ENCODE results near the gene KCNQ2. TPM values are rescaled to one million over a fixed set of nuclear protein-coding genes. Genes with fewer than 3 reads are reported as not detected.
"Not testable (repeated sequence)": the region's sequence is repeated elsewhere in the genome, so short reads cannot be mapped to it uniquely, and the experiment has no call there.

KCNQ2 gene
- total RNA-seq, 2 experiments from 2014 or later = not detected

DNA sequence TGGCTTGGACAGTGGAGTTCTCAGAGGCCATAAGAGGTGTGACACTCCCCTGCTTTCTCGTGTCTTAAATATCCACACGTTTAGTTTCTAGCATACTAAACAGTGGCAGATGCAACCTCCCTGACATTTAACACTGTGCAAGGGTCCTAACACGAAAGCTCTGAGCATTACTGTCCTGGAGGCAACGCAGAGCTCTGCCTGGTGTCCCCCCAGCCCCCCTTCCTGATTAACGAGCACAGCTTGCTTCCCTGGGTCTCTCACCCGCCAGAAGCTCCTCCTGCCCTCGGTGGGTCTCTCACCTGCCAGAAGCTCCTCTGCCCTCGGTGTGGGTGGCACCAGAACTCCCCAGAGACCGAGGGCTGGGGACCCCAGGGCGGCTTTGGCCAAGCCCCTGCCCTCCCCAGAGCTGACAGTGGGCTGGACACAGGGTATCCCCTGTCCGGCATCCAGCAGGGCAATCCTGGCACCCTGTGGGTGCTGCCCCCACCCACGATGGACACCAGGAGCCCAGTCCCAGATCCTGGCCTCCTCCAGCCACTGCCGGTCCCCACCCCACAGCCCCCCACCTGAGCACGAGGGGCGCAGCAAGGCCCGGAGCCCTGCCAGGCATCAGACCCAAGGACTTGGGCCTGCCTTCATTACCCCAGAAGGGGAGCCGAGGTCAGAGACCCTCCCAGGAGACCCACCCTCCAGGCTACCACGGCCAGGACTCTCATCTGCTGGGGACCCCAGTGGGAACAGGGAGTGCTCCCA is 12.4 kb upstream of the KCNQ2 start:
- POLR2A ChIA-PET = no interaction called here
- no peaks in the 10 kb centered on the region for H3K36me3 Mint-ChIP-seq (ENCODE audit: low read depth)
- no peak overlapping the region for H3K4me3 Mint-ChIP-seq
- H3K9me3 Mint-ChIP-seq = no peaks in the 10 kb centered on the region
- DNase-seq (no peak), ATAC-seq (no peak)
- no peak overlapping the region for H3K27ac Mint-ChIP-seq
- TF ChIP-seq, protein P1, sequence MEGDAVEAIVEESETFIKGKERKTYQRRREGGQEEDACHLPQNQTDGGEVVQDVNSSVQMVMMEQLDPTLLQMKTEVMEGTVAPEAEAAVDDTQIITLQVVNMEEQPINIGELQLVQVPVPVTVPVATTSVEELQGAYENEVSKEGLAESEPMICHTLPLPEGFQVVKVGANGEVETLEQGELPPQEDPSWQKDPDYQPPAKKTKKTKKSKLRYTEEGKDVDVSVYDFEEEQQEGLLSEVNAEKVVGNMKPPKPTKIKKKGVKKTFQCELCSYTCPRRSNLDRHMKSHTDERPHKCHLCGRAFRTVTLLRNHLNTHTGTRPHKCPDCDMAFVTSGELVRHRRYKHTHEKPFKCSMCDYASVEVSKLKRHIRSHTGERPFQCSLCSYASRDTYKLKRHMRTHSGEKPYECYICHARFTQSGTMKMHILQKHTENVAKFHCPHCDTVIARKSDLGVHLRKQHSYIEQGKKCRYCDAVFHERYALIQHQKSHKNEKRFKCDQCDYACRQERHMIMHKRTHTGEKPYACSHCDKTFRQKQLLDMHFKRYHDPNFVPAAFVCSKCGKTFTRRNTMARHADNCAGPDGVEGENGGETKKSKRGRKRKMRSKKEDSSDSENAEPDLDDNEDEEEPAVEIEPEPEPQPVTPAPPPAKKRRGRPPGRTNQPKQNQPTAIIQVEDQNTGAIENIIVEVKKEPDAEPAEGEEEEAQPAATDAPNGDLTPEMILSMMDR (IDR thresholded peaks at IDR 0.05) = no peak
- H3K4me1 Mint-ChIP-seq (ENCODE audit: low read depth) = no peaks in the 10 kb centered on the region
- intact Hi-C loops (cut with micrococcal nuclease) = no loop called here
- peaks cover 29% of the 10 kb centered on the region for H3K27me3 Mint-ChIP-seq
- CTCF ChIA-PET = interaction anchor here (1.1 kb wide), 1 partner anchor 12 kb away, joined by 3 read pairs; no protein-coding TSS in a partner anchor

DNA sequence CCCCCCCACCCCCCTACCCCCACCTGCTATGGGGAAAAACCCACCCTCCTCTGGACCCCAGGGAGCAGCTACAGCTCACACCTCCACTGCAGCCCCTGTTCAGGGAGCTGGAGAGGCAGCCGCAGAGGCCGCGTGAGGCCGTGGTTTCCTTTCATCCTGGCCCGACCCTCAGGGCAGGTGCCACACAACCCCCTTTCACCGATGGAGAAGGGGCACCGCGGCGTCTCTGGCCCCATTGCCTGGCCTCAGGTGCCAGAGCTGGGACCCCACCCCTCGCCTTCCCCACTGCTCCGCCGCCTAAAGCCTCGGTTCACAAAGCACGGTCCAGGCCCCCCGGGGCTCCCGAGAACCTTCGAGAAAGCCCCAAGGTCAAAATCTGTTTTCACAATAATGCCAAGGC is 11.8 kb upstream of the KCNQ2 start:
- POLR2A ChIA-PET = no interaction called here
- TF ChIP-seq, protein P1 (IDR thresholded peaks at IDR 0.05) = no peak
- CTCF ChIA-PET = no interaction called here
- ATAC-seq (no peak), DNase-seq (no peak)
- Mint-ChIP-seq H3K4me3 (no peak overlapping the region), H3K27ac (no peak overlapping the region), H3K27me3 (peaks cover 28% of the 10 kb centered on the region), H3K9me3 (no peaks in the 10 kb centered on the region), H3K36me3 (ENCODE audit: low read depth) (no peaks in the 10 kb centered on the region), H3K4me1 (ENCODE audit: low read depth) (no peaks in the 10 kb centered on the region)
- intact Hi-C loops (cut with micrococcal nuclease) = no loop called here

DNA sequence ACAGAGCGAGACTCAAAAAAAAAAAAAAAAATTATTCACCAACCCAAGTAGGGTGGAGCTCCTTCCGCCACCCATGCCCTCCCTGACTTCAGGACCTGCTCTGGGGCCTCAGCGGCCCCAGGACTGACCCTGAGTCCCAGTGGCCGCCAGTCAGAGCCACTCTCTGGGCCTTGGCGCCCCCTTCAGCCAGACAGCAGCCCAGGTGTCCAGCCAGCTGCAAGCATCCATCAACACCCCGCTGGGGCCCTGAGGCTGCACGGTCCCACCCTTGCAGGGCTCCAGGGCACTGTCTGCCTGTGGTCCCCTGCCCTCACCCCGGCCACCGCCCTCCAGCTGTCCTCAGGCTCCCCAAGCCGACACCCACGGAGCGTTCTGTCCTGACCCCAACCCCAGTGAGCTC is 11.4 kb upstream of the KCNQ2 start:
- Mint-ChIP-seq H3K36me3 (ENCODE audit: low read depth) (no peaks in the 10 kb centered on the region), H3K27ac (no peak overlapping the region), H3K4me3 (no peak overlapping the region), H3K9me3 (no peaks in the 10 kb centered on the region), H3K4me1 (ENCODE audit: low read depth) (no peaks in the 10 kb centered on the region), H3K27me3 (peaks cover 27% of the 10 kb centered on the region)
- CTCF ChIA-PET = interaction anchor here (0.8 kb wide), 1 partner anchor 13 kb away, joined by 3 read pairs; no protein-coding TSS in a partner anchor
- TF ChIP-seq, protein P1 (IDR thresholded peaks at IDR 0.05) = no peak
- intact Hi-C loops (cut with micrococcal nuclease) = no loop called here
- POLR2A ChIA-PET = no interaction called here
- peak; percentile 26 for DNase-seq
- no peak for ATAC-seq

DNA sequence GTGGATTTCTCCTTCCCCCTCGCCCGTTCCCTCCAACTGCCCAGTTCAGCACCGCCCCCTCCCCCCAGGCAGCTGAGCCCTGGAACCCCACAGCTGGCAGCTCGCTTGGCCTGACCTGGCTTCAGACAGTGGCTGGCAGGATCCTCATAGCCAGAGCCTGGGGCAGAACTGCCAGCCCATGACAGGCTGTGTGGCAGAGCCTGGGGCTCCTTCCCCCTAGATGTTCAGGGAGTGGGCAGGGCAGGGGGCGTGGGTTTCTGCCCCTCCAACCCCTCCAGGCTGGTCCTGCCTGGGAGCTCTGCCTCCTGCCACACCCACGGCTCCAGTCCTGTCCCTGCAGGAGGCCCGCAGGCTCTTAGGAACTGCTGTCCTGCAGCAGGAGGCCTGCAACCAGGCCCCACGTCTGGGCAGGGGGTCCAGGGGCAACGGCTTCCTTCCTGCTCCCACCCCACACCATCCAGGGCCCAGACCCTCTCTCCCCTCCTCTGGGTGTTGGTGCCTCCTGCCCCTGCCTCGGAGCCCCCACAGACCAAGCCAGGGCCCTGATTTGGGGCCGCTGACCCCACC is 9.6 kb upstream of the KCNQ2 start:
- H3K27ac Mint-ChIP-seq = no peak overlapping the region
- TF ChIP-seq, protein P1 (IDR thresholded peaks at IDR 0.05) = no peak
- no peaks in the 10 kb centered on the region for H3K4me1 Mint-ChIP-seq (ENCODE audit: low read depth)
- ChIA-PET POLR2A (interaction anchor here (0.8 kb wide), 1 partner anchor 96 kb away, joined by 3 read pairs; no protein-coding TSS in a partner anchor), CTCF (no interaction called here)
- H3K4me3 Mint-ChIP-seq = no peak overlapping the region
- DNase-seq (no peak), ATAC-seq (no peak)
- no peaks in the 10 kb centered on the region for H3K9me3 Mint-ChIP-seq
- peaks cover 40% of the 10 kb centered on the region for H3K27me3 Mint-ChIP-seq
- no peaks in the 10 kb centered on the region for H3K36me3 Mint-ChIP-seq (ENCODE audit: low read depth)
- intact Hi-C loops (cut with micrococcal nuclease) = no loop called here

DNA sequence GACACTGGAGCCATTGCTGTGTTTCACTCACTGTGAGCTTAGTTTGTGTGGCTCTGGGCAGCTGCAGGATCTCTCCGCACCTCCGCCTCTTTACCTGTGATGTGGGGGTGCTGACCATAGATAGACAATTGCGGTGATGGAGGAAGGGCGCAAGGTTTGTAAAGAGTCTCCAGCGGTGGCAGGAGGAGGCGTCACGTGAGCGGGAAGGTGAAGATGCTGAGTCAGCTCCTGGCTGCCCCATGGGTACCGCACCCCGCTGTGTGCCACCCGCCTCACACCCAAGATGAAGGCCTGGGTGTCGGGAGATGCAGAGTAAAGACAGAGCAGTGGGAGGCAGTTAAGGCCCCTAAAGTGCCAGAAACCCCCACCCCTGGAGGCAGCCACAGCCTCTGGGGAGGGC is 9.0 kb upstream of the KCNQ2 start:
- H3K9me3 Mint-ChIP-seq = no peaks in the 10 kb centered on the region
- H3K36me3 Mint-ChIP-seq (ENCODE audit: low read depth) = no peaks in the 10 kb centered on the region
- ChIA-PET POLR2A (interaction anchor here (0.8 kb wide), 1 partner anchor 97 kb away, joined by 3 read pairs; no protein-coding TSS in a partner anchor), CTCF (no interaction called here)
- no peaks in the 10 kb centered on the region for H3K4me1 Mint-ChIP-seq (ENCODE audit: low read depth)
- ATAC-seq (no peak), DNase-seq (no peak)
- no peak overlapping the region for H3K4me3 Mint-ChIP-seq
- TF ChIP-seq, protein P1 (IDR thresholded peaks at IDR 0.05) = no peak
- intact Hi-C loops (cut with micrococcal nuclease) = no loop called here
- peaks cover 44% of the 10 kb centered on the region for H3K27me3 Mint-ChIP-seq
- no peak overlapping the region for H3K27ac Mint-ChIP-seq

DNA sequence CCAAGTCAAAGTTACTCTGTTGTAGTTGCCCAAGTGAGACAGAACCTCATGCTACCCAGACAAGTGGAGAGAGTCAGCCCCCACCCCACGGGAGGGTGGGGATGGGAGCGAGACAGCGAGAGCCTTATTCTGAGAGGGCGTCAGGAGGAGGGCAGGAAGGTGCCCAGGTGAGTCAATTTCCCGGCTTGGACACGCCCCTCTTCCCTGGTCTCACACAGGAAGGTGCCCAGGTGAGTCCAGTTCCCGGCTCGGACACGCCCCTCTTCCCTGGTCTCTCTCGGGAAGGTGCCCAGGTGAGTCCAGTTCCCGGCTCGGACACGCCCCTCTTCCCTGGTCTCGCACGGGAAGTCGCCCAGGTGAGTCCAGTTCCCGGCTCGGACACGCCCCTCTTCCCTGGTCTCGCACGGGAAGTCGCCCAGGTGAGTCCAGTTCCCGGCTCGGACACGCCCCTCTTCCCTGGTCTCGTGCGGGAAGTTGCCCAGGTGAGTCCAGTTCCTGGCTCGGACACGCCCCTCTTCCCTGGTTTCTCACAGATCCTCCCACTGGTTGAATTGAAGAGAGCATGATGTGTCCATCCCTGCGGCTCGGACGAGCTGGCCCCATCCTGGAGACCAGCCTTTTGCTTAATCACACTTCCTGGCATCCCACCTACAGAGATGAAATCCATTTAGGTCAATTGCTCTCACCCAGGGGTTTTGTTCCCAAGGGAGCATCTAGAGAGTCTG is 7.4 kb upstream of the KCNQ2 start:
- CTCF ChIA-PET = interaction anchor here (1.0 kb wide), 1 partner anchor 98 kb away, joined by 3 read pairs; no protein-coding TSS in a partner anchor
- intact Hi-C loops (cut with micrococcal nuclease); H3K4me1 Mint-ChIP-seq (ENCODE audit: low read depth); H3K4me3 Mint-ChIP-seq; H3K27ac Mint-ChIP-seq; POLR2A ChIA-PET; H3K9me3 Mint-ChIP-seq; DNase-seq; ATAC-seq; H3K36me3 Mint-ChIP-seq (ENCODE audit: low read depth): not testable (repeated sequence)
- peaks cover 45% of the 10 kb centered on the region for H3K27me3 Mint-ChIP-seq

All from activated CD8-positive, alpha-beta T cell treated with anti-CD3 and anti-CD28 coated beads for 36 hours (primary cell).